AG04450 (cell line): ENCODE results near the gene TMOD4. TPM values are rescaled to one million over a fixed set of nuclear protein-coding genes. Genes with fewer than 3 reads are reported as not detected.

ENCODE experiments used
- CTCF ChIA-PET: fragments of 300-600, 350-600 bp; formaldehyde crosslinking; extraction: SDS; loops from one replicate; lab custom pipeline; 2022; ENCODE audit warnings: antibody characterized with exemption, inconsistent platforms; lab: Charles Lee
- POLR2A ChIA-PET: fragments of 350-600 bp; formaldehyde crosslinking; extraction: SDS; loops from one replicate; lab custom pipeline; 2021; ENCODE audit warnings: antibody characterized with exemption, inconsistent platforms; lab: Yijun Ruan, JAX
- DNase-seq: peaks from one replicate; pipeline ENCODE4 v3.0.0-alpha.2; 2011; ENCODE audit warnings: low read depth, low spot score
- H3K27ac ChIP-seq: one replicate; pipeline ENCODE4 v1.5.1; 2012; ENCODE audit warnings: low read depth, low read length, control low read depth
- H3K27me3 ChIP-seq: one replicate; pipeline ENCODE4 v1.6.0; 2012; ENCODE audit warnings: low read length; ENCODE audit not compliant: control insufficient read depth, insufficient read depth
- H3K4me3 ChIP-seq: 2 replicates; pipeline ENCODE4 v1.5.1; 2011; ENCODE audit warnings: mild to moderate bottlenecking, low read depth, low read length, control low read depth
- H3K9me3 ChIP-seq: 2 replicates; pipeline ENCODE4 v1.5.1; 2012; ENCODE audit warnings: low read length; ENCODE audit not compliant: control insufficient read depth, insufficient read depth
- CTCF ChIP-seq: IDR thresholded peaks from 2 replicates; pipeline ENCODE4 v1.5.1; 2011; ENCODE audit warnings: low read depth, low read length, control low read depth, inconsistent platforms
- polyA minus RNA-seq: library from RNA; depleted of rRNA, polyadenylated mRNA; stranded (reverse); fragments of >200 nt; gene quantifications from 2 replicates; pipeline ENCODE4 v1.2.3, GENCODE V29; 2011; rRNA and poly(A)+ RNA removed
- polyA plus RNA-seq: library from polyadenylated mRNA; depleted of rRNA; stranded (reverse); fragments of >200 nt; gene quantifications from 2 replicates; pipeline ENCODE4 v1.2.3, GENCODE V29; 2011; rRNA removed

Gene TMOD4
- not detected in 2 replicates for polyA plus RNA-seq
- polyA minus RNA-seq, result 0.48 TPM in 1 of 2 replicates, not detected in the other

DNA sequence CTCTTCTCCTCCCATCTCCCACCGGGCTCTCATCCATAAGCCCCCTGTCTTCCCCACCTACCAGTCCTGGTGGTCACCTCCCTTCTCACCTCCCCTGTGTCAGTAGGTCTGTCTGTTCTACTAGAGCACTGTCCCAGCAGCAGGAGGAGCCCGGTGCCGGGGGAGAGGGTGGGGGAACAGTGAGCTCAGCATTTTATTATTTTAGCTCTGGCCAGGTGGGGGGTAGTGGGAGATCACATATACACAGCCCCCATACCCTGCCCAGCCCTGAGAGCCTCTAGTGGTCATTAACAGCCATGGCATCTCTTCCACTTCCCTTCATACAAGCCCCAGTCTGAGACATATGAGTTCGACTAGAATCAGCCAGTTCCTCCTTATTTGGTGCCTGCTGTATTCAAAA is at the start of gene TMOD4:
Gene TMOD4, minus strand, starts transcription at position 119 of the 400 bp plus-strand sequence. CDS start 1,106 bp downstream, outside the sequence.
- peak within 1 kb of the TSS; percentile 39 for H3K27ac ChIP-seq
- no peaks in the 10 kb centered on the region for H3K27me3 ChIP-seq

GRCh38 chr1:151222130-151222529 is 46.3 kb upstream of the TMOD4 start:
- Histone ChIP-seq H3K4me3 (no peak overlapping the region), H3K9me3 (no peaks in the 10 kb centered on the region), H3K27me3 (no peaks in the 10 kb centered on the region), H3K27ac (no peak overlapping the region)
- ChIA-PET CTCF (interaction anchor here (1.0 kb wide), 1 partner anchor 30 kb away, joined by 5 read pairs; no protein-coding TSS in a partner anchor), POLR2A (interaction anchor here (1.0 kb wide), 1 partner anchor 32 kb away, joined by 3 read pairs; the partner anchor contains the start of gene VPS72)
- TF ChIP-seq CTCF, result no peak
- DNase-seq, result no peak

More for the DNA sequence above, at the start of gene TMOD4:
- no peak for DNase-seq
- peak; percentile 75 for TF ChIP-seq CTCF
- Histone ChIP-seq H3K9me3 (no peaks in the 10 kb centered on the region), H3K4me3 (no peak within 1 kb of the TSS)
- CTCF ChIA-PET, result interaction anchor here (0.6 to 2.4 kb wide), 12 partner anchors 8 to 182 kb away, joined by 3 to 19 read pairs (median 5); partner anchors contain the start of gene VPS72
- POLR2A ChIA-PET, result interaction anchor here (0.7 kb wide), 2 partner anchors 14 to 76 kb away, joined by 3 to 4 read pairs; partner anchors contain the start of gene VPS72

DNA sequence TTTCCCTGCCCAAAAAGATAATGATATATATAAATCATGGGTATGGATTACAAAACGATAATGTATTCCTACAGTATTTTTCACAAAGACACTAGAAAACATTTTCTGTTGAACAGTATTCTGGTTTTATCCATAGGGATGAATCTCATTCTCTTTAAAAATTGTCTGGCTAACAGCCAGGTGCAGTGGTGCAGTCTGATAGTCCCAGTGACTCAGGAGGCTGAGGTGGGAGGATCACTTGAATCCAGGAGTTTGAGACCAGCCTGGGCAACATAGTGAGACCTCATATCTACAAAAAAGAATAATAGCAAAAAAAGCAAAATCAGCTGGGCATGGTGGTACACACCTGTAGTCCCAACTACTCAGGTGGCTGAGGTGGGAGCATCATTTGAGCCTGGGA is 45.8 kb upstream of the TMOD4 start:
- no peak overlapping the region for H3K27ac ChIP-seq
- CTCF ChIA-PET, result interaction anchor here (1.0 kb wide), 1 partner anchor 30 kb away, joined by 5 read pairs; no protein-coding TSS in a partner anchor

DNA sequence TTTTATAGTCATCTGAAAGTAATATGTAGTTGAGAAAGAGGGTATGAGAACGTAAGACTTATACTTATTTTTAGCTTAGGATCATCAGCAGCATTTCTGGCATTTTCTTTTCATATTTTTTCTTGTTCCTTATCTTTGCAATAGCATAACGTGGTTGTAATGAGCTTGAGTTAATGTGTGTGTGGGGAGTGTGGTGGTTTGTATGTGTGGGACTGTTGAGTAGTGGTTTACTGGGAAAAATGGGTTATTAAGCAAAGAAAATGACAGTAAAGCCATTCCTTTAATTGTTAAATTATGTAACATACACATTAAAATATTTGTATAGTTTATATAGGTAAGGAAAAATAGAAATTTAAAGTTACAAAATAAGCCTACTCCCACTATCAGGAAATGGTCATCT is 37.8 kb upstream of the TMOD4 start:
- ChIA-PET POLR2A (interaction anchor here (0.5 kb wide), 1 partner anchor 16 kb away, joined by 9 read pairs; no protein-coding TSS in a partner anchor), CTCF (interaction anchor here (0.7 to 1.0 kb wide), 2 partner anchors 9 to 38 kb away, joined by 3 read pairs; no protein-coding TSS in a partner anchor)
- Histone ChIP-seq H3K9me3 (no peaks in the 10 kb centered on the region), H3K27ac (no peak overlapping the region), H3K4me3 (no peak overlapping the region), H3K27me3 (no peaks in the 10 kb centered on the region)
- TF ChIP-seq CTCF, result no peak
- no peak for DNase-seq

More for the DNA sequence above, 45.8 kb upstream of the TMOD4 start:
- POLR2A ChIA-PET, result no interaction called here
- H3K4me3 ChIP-seq, result no peak overlapping the region
- no peaks in the 10 kb centered on the region for H3K9me3 ChIP-seq
- DNase-seq, result no peak
- no peak for TF ChIP-seq CTCF
- no peaks in the 10 kb centered on the region for H3K27me3 ChIP-seq
